ENCODE data around the gene SMIM45.
A peak's percentile ranks its signal among the peaks of the same experiment; 100 is the strongest.

GRCh38 chr22:41940832-41941765 is 10.9 kb upstream of the SMIM45 start:
- peak; percentile 98 for TF ChIP-seq CTCF (conservative IDR thresholded peaks at IDR 0.05)
- no peak for TF ChIP-seq EZH2 (IDR thresholded peaks at IDR 0.05; ENCODE audit: low read depth)

All from PC-9 (cell line).